Naive thymus-derived CD4-positive, alpha-beta T cell (primary cell): ENCODE data around the gene CBFA2T2. TPM values are rescaled to one million over a fixed set of nuclear protein-coding genes. Genes with fewer than 3 reads are reported as not detected.

Source experiments
- ATAC-seq: fragments of 150-1000 bp; cut with Tn5 transposase; 2 replicates; pipeline ENCODE4 v1.10.0; 2021; ENCODE audit warnings: mild to moderate bottlenecking, moderate library complexity
- CTCF ChIA-PET: fragments of 350-600 bp; sonication (Branson Sonifier 250); formaldehyde crosslinking; loops from one replicate; lab custom pipeline; 2021; ENCODE audit warnings: antibody characterized with exemption; lab: Charles Lee
- POLR2A ChIA-PET: fragments of 350-600 bp; sonication (Branson Sonifier 250); formaldehyde crosslinking; loops from one replicate; lab custom pipeline; 2021; ENCODE audit warnings: antibody characterized with exemption, inconsistent platforms; lab: Charles Lee
- DNase-seq, 9 donors: peaks; one replicate each; pipeline versions ENCODE4 v3.0.0 to v3.0.0-alpha.2; 2020 to 2022; ENCODE audit warnings: mixed read lengths in 1 of 9
- H3K27ac ChIP-seq: one replicate; pipeline ENCODE4 v1.7.0; 2013; ENCODE audit warnings: mild to moderate bottlenecking, low read depth, low read length, moderate library complexity
- H3K27me3 ChIP-seq, 2 donors: one replicate each; pipeline ENCODE4 v1.7.0; 2013; ENCODE audit warnings: low read length in 2 of 2, mild to moderate bottlenecking in 2 of 2, moderate library complexity in 2 of 2; ENCODE audit not compliant: control insufficient read depth in 2 of 2, insufficient read depth in 2 of 2
- H3K36me3 ChIP-seq, 3 experiments: 1 replicate in 2 of 3; 2 replicates in 1 of 3; pipeline ENCODE4 v1.7.0; 2013; ENCODE audit warnings: low read length in 3 of 3, mild to moderate bottlenecking in 3 of 3, moderate library complexity in 1 of 3; ENCODE audit not compliant: insufficient read depth in 3 of 3, control insufficient read depth in 2 of 3
- H3K4me1 ChIP-seq, 2 donors: one replicate each; pipeline ENCODE4 v1.7.0; 2013; ENCODE audit warnings: low read length in 2 of 2, mild to moderate bottlenecking in 2 of 2, moderate library complexity in 1 of 2; ENCODE audit not compliant: control insufficient read depth in 2 of 2, insufficient read depth in 2 of 2
- H3K4me3 ChIP-seq: 2 replicates; pipeline ENCODE4 v1.7.0; 2013; ENCODE audit warnings: mild to moderate bottlenecking, low read length
- H3K9me3 ChIP-seq, 3 experiments: 1 replicate in 2 of 3; 2 replicates in 1 of 3; pipeline ENCODE4 v1.7.0; 2013; ENCODE audit warnings: low read length in 3 of 3; ENCODE audit not compliant: control insufficient read depth in 2 of 3
- H3K27ac Mint-ChIP-seq, 9 donors: one replicate each; pipeline ENCODE4 v1.8.0; 2020 to 2022; ENCODE audit warnings: mixed read lengths in 9 of 9, mild to moderate bottlenecking in 8 of 9, moderate library complexity in 5 of 9, inconsistent platforms in 2 of 9
- H3K27me3 Mint-ChIP-seq, 5 donors: one replicate each; pipeline ENCODE4 v1.8.0; 2021 to 2022; ENCODE audit warnings: mixed read lengths in 5 of 5, mild to moderate bottlenecking in 1 of 5
- H3K36me3 Mint-ChIP-seq, 5 donors: one replicate each; pipeline ENCODE4 v1.8.0; 2020 to 2022; ENCODE audit warnings: mixed read lengths in 5 of 5, mild to moderate bottlenecking in 3 of 5, inconsistent platforms in 1 of 5
- H3K4me1 Mint-ChIP-seq, 7 donors: one replicate each; pipeline ENCODE4 v1.8.0; 2020 to 2022; ENCODE audit warnings: mixed read lengths in 7 of 7, mild to moderate bottlenecking in 3 of 7, inconsistent platforms in 1 of 7
- H3K4me3 Mint-ChIP-seq, 10 donors: one replicate each; pipeline ENCODE4 v1.8.0; 2020 to 2022; ENCODE audit warnings: mild to moderate bottlenecking in 10 of 10, mixed read lengths in 10 of 10, moderate library complexity in 6 of 10, inconsistent platforms in 2 of 10
- H3K9me3 Mint-ChIP-seq, 11 donors: one replicate each; pipeline ENCODE4 v1.8.0; 2020 to 2022; ENCODE audit warnings: mixed read lengths in 11 of 11, mild to moderate bottlenecking in 4 of 11, inconsistent platforms in 1 of 11, moderate library complexity in 1 of 11
- intact Hi-C, 2 donors: fragments of 100-400 bp; cut with micrococcal nuclease; formaldehyde crosslinking; loops; one replicate each; pipeline ENCODE4 v1.15.1; 2023
- polyA plus RNA-seq, 2 donors: library from polyadenylated mRNA; unstranded; fragments of 300-500 nt; fragmentation: Illumina TruSeq; gene quantifications; one replicate each; pipeline ENCODE4 v1.2.3, GENCODE V29; 2021
- total RNA-seq, 6 experiments: library from RNA in 5 of 6; stranded (reverse) in 5 of 6; gene quantifications; 1 replicate in 5 of 6; 2 replicates in 1 of 6; pipeline ENCODE4 v1.2.3 and lab custom pipeline; 2021 to 2026

Gene CBFA2T2
- total and polyA plus RNA-seq, 7 experiments from 2014 or later = 13.5 to 37.8 (median 26.8) TPM

GRCh38 chr20:33672426-33673113 lies 182.7 kb downstream of the CBFA2T2 start:
- Mint-ChIP-seq H3K27ac (peak overlapping the region in 8 of 9 donors; percentile 41 to 90 (median 74)), H3K9me3 (no peaks in the 10 kb centered on the region), H3K36me3 (peaks cover 0 to 21% (median 0%) of the 10 kb centered on the region in 5 donors), H3K4me1 (peaks cover 20 to 62% (median 31%) of the 10 kb centered on the region in 7 donors), H3K4me3 (peak overlapping the region; percentile 40 to 95 (median 87)), H3K27me3 (no peaks in the 10 kb centered on the region)
- Histone ChIP-seq H3K36me3 (no peaks in the 10 kb centered on the region), H3K27me3 (no peaks in the 10 kb centered on the region), H3K4me1 (peaks cover 16 to 20% of the 10 kb centered on the region in 2 donors), H3K4me3 (no peak overlapping the region), H3K9me3 (no peaks in the 10 kb centered on the region), H3K27ac (no peak overlapping the region)
- ChIA-PET CTCF (interaction anchor here (0.6 kb wide), 1 partner anchor 998 kb away, joined by 3 read pairs; no protein-coding TSS in a partner anchor), POLR2A (interaction anchor here (0.6 to 4.8 kb wide), 2 partner anchors 9 to 89 kb away, joined by 3 to 32 read pairs; partner anchors contain the start of gene C20orf144)
- intact Hi-C loops = loop anchor here in 1 of 2 donors (5.0 kb wide), 1 partner anchor 440 kb away; the partner anchor contains the start of gene EIF2S2
- ATAC-seq = no peak
- DNase-seq = no peak

- ATAC-seq (no peak), DNase-seq (no peak)
- Mint-ChIP-seq H3K27ac (peak overlapping the region in 8 of 9 donors; percentile 41 to 90 (median 72)), H3K36me3 (peaks cover 0 to 25% (median 0%) of the 10 kb centered on the region in 5 donors), H3K27me3 (no peaks in the 10 kb centered on the region), H3K4me3 (peak overlapping the region; percentile 85 to 95 (median 87)), H3K4me1 (peaks cover 20 to 65% (median 34%) of the 10 kb centered on the region in 7 donors), H3K9me3 (no peaks in the 10 kb centered on the region)
- Histone ChIP-seq H3K4me3 (no peak overlapping the region), H3K4me1 (peaks cover 16 to 23% of the 10 kb centered on the region in 2 donors), H3K27me3 (no peaks in the 10 kb centered on the region), H3K27ac (no peak overlapping the region), H3K9me3 (no peaks in the 10 kb centered on the region), H3K36me3 (no peaks in the 10 kb centered on the region)
- intact Hi-C loops = loop anchor here in 1 of 2 donors (5.0 kb wide), 1 partner anchor 439 kb away; the partner anchor contains the start of gene EIF2S2
- POLR2A ChIA-PET = interaction anchor here (0.8 to 4.8 kb wide), 2 partner anchors 10 to 17 kb away, joined by 3 to 32 read pairs; partner anchors contain the start of gene C20orf144
- CTCF ChIA-PET = no interaction called here
Measured at GRCh38 chr20:33673114-33673409, 183.2 kb downstream of the CBFA2T2 start.

- Histone ChIP-seq H3K36me3 (no peaks in the 10 kb centered on the region), H3K27ac (peak overlapping the region; percentile 54), H3K9me3 (no peaks in the 10 kb centered on the region), H3K4me3 (peak overlapping the region; percentile 50), H3K27me3 (no peaks in the 10 kb centered on the region), H3K4me1 (peaks cover 10 to 29% of the 10 kb centered on the region in 2 donors)
- H3K4me3 Mint-ChIP-seq = peak overlapping the region; percentile 85 to 95 (median 87)
- peaks cover 24 to 64% (median 38%) of the 10 kb centered on the region in 7 donors for H3K4me1 Mint-ChIP-seq
- DNase-seq (no peak), ATAC-seq (peak; percentile 42)
- peaks cover 0 to 25% (median 0%) of the 10 kb centered on the region in 5 donors for H3K36me3 Mint-ChIP-seq
- no peaks in the 10 kb centered on the region for H3K27me3 Mint-ChIP-seq
- ChIA-PET CTCF (interaction anchor here (0.5 kb wide), 1 partner anchor 81 kb away, joined by 10 read pairs; no protein-coding TSS in a partner anchor), POLR2A (interaction anchor here (0.8 to 4.8 kb wide), 3 partner anchors 10 to 46 kb away, joined by 3 to 32 read pairs (median 3); partner anchors contain the start of genes C20orf144 and PXMP4)
- H3K27ac Mint-ChIP-seq = peak overlapping the region in 8 of 9 donors; percentile 17 to 90 (median 79)
- no peaks in the 10 kb centered on the region for H3K9me3 Mint-ChIP-seq
- intact Hi-C loops = loop anchor here (1.0 to 5.0 kb wide), 5 partner anchors 7 to 439 kb away; partner anchors contain the start of genes ACTL10 (in 1 of the 2), E2F1 (in 1 of the 2), EIF2S2 (in 1 of the 2) and PXMP4 (in 1 of the 2)
Measured at GRCh38 chr20:33673410-33674293, 183.8 kb downstream of the CBFA2T2 start.

GRCh38 chr20:33674294-33675135 lies 184.6 kb downstream of the CBFA2T2 start, which contains the start of gene NECAB3:
TSS of gene NECAB3 (minus strand) at chr20:33674428. CDS start at chr20:33674352, 76 bp downstream.
- no peaks in the 10 kb centered on the region for H3K9me3 ChIP-seq
- intact Hi-C loops = loop anchor here (1.0 to 5.0 kb wide), 5 partner anchors 8 to 438 kb away; partner anchors contain the start of genes ACTL10 (in 1 of the 2), E2F1 (in 1 of the 2), EIF2S2 (in 1 of the 2) and PXMP4 (in 1 of the 2)
- H3K36me3 ChIP-seq = no peaks in the 10 kb centered on the region
- peak within 1 kb of the TSS; percentile 58 for H3K4me3 ChIP-seq
- ChIA-PET POLR2A (interaction anchor here (1.3 to 4.8 kb wide), 2 partner anchors 11 to 45 kb away, joined by 3 to 32 read pairs; partner anchors contain the start of genes C20orf144 and PXMP4), CTCF (interaction anchor here (0.5 kb wide), 1 partner anchor 82 kb away, joined by 10 read pairs; no protein-coding TSS in a partner anchor)
- peaks cover 15 to 38% of the 10 kb centered on the region in 2 donors for H3K4me1 ChIP-seq
- no peaks in the 10 kb centered on the region for H3K27me3 ChIP-seq
- peak within 1 kb of the TSS; percentile 33 to 90 (median 80) for H3K27ac Mint-ChIP-seq
- DNase-seq (peak in 6 of 9 donors; percentile 27 to 83 (median 39)), ATAC-seq (peak; percentile 89)
- peaks cover 0 to 28% (median 0%) of the 10 kb centered on the region in 5 donors for H3K36me3 Mint-ChIP-seq
- H3K4me3 Mint-ChIP-seq = peak within 1 kb of the TSS; percentile 85 to 95 (median 87)
- H3K4me1 Mint-ChIP-seq = peaks cover 30 to 69% (median 47%) of the 10 kb centered on the region in 7 donors
- H3K9me3 Mint-ChIP-seq = no peaks in the 10 kb centered on the region
- peak within 1 kb of the TSS; percentile 54 for H3K27ac ChIP-seq
- no peaks in the 10 kb centered on the region for H3K27me3 Mint-ChIP-seq

GRCh38 chr20:33675136-33675959 lies 185.5 kb downstream of the CBFA2T2 start:
- Histone ChIP-seq H3K27me3 (no peaks in the 10 kb centered on the region), H3K4me3 (no peak overlapping the region), H3K4me1 (peaks cover 23 to 46% of the 10 kb centered on the region in 2 donors), H3K27ac (no peak overlapping the region), H3K36me3 (no peaks in the 10 kb centered on the region), H3K9me3 (no peaks in the 10 kb centered on the region)
- CTCF ChIA-PET = interaction anchor here (1.0 kb wide), 1 partner anchor 8 kb away, joined by 3 read pairs; no protein-coding TSS in a partner anchor
- ATAC-seq = no peak
- POLR2A ChIA-PET = interaction anchor here (1.3 to 4.8 kb wide), 2 partner anchors 12 to 44 kb away, joined by 3 to 32 read pairs; partner anchors contain the start of genes C20orf144 and PXMP4
- H3K27ac Mint-ChIP-seq = peak overlapping the region; percentile 3 to 84 (median 41)
- H3K27me3 Mint-ChIP-seq = no peaks in the 10 kb centered on the region
- intact Hi-C loops = no loop called here
- H3K9me3 Mint-ChIP-seq = no peaks in the 10 kb centered on the region
- H3K36me3 Mint-ChIP-seq = peaks cover 0 to 30% (median 0%) of the 10 kb centered on the region in 5 donors
- peaks cover 33 to 74% (median 52%) of the 10 kb centered on the region in 7 donors for H3K4me1 Mint-ChIP-seq
- no peak for DNase-seq
- peak overlapping the region; percentile 63 to 87 (median 79) for H3K4me3 Mint-ChIP-seq
